HG03521 (cell line): ENCODE results near the gene LUC7L3.
A peak's percentile ranks its signal among the peaks of the same experiment; 100 is the strongest.

ENCODE experiments used
- ATAC-seq: cut with Tn5 transposase; IDR thresholded peaks from one replicate; pipeline ENCODE4 v1.9.1; 2021; ENCODE audit warnings: mild to moderate bottlenecking, moderate library complexity; ENCODE audit not compliant: unreplicated experiment

Gene LUC7L3

DNA sequence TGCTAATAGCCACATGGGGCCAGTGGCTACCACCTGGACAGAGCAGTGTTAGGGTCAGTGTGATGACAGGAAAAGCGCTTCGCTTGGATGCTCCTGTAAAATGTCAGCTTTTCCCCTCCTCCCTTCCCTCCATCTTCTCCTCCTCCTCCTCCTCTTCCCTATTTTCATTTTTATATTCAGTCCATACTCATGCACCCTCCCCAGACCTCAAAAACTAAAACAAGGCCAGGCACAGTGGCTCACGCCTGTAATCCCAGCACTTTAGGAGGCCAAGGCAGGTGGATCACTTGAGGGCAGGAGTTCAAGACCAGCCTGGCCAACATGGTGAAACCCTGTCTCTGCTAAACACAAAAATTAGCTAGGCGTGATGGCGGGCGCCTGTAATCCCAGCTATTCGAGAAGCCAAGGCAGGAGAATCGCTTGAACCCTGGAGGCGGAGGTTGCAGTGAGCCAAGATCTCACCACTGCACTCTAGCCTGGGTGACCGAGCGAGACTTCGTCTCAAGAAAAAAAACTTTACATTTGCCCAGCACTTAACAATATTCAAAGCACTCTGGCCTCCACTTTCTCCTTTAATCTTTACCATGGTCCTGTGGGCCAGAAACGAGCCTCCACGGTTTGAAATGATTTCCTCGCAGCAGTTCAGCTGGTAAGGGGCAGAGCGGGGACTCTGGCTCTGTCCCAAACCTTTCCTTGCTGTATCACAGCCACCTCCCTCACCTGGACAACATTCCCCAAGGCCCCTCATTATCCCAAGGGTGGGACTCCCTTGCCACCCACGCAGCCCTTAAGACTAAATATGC, 33.5 kb upstream of the LUC7L3 start:
- ATAC-seq: no peak

DNA sequence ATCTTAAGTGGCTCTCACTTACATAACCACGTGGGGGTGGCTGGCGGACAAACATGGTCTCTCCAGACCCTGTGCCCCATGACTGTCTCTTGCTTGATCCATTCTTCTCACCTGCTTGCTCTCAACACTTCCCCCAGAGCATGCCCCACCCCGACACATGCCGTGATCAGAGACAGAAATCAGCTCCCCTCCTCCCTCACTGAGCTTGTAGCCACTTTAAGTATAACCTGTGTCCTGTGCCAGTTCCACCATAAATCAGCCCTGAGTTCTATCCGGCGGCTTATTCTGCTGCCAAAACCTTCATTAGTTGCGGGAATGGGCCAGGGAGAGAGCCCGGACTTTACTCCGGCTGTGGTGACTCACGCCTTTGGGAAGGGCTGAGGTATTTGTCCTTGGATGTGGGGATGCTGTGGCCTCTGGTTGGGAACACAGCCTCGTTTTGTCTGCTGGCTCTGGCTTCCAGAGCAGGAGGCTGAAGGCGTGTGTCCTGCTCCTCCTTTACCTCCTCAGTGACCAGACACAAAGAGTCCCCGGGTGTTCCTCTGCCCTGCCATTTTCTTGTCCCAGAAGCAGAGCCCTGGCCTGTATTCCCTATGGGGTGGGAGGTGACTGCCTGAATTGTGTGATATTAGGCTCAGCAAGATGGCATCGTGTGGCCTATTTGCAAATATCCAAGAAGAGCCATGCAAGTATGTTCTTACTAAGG, 32.8 kb upstream of the LUC7L3 start:
- no peak for ATAC-seq

DNA sequence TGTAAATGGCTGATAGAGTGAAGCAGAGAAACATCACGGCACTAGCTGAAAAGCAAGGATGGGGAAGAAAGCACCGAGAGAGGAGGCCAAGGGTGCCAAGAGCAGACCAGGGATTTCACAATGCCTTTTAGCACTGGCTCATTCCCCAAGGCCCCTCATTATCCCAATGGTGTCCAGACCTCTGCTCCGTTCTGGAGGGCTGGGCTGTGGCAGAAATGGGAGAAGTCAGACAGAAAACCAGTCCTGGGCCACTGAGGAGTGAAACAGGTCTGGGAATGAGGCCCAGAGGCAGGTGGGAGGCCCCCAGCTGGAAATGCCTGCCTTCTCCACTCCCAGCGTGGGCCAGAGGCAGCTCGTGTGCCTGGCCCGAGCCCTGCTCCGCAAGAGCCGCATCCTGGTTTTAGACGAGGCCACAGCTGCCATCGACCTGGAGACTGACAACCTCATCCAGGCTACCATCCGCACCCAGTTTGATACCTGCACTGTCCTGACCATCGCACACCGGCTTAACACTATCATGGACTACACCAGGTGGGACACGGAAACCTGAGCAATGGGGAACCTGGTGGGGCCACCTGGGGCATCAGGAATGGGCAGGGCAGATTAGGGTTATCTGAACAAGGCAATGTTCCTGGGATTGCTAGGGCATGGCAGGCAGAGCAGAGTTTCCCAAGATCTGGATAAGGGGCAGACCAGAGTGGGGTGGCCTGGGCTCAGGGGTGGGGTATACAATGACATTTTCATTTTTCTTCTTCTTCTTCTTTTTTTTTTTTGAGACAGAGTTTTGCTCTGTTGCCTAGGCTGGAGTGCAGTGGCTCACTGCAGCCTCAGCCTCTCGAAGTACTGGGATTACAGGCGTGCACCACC, 32.0 kb upstream of the LUC7L3 start:
- no peak for ATAC-seq

- no peak for ATAC-seq
Observed at GRCh38 chr17:50688245-50688644, 31.2 kb upstream of the LUC7L3 start.

GRCh38 chr17:50689251-50689650, 30.2 kb upstream of the LUC7L3 start:
- no peak for ATAC-seq

- no peak for ATAC-seq
Observed at GRCh38 chr17:50689956-50690886, 29.2 kb upstream of the LUC7L3 start.

GRCh38 chr17:50690887-50691549, 28.4 kb upstream of the LUC7L3 start:
- ATAC-seq: no peak

DNA sequence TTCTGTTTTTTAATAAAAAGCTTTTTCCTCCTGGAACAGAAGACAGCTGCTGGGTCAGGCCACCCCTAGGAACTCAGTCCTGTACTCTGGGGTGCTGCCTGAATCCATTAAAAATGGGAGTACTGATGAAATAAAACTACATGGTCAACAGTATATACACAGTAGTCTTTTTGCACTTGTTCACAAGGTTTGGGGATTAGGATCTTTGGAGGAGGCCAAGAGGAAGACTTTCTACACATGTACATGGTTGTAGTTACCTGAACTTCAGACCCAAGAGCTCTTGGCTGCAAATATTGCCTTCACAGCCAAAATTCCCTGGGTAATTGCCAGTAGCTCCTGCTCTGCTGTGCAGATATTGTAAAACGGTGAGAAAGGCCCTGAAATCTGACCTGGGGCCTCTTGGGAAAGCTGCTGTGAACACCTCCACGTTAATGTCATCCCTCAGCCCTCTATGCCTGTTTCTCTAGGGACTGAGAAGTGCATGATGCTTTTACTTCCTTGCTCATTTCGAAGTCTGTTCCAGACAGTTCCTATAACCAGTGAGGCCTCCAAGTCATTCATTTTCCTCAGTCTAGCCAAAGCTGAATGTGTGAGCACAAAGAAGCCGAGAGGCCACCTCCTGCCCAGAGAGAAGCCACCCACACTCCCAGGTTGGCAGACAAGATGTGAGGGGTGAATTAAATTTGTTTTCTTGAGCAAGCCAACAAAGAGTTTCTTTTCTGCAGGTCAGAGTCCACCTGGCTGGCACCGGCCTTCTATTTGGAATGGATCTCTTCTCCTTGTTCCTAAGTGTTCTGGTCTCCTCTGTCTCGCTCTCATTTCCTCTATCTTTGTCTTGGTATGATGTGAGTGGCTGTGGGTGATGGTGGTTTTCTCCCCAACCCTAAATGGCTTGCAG, 27.6 kb upstream of the LUC7L3 start:
- ATAC-seq: no peak

DNA sequence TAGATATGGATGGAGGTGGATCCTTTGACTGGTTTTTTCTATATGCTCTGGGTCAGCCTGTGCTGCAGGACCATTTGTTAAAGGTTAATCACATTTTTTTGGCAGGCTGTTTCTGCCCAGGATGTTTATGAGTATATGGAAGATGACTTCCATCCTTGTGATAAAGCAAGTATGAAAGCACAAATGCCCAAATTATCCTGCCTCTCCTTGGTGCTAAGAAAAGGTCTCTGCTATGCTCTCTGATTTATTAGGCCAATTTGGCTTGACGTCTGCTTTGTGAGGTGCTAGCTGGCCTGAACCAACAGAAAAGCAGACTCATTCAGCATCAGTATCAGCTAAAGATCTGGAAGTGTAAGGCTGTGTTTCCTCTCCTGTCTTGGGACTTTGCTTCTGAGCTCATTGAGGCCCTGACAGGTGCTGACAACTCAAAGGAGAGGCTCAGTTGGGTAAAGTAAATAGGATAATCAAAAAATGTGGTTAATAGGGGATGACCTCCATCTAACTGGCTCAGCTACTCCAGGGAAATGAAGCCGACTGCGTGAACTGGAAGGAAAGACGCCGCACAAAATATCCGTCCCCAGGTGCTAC, 26.9 kb upstream of the LUC7L3 start:
- no peak for ATAC-seq

DNA sequence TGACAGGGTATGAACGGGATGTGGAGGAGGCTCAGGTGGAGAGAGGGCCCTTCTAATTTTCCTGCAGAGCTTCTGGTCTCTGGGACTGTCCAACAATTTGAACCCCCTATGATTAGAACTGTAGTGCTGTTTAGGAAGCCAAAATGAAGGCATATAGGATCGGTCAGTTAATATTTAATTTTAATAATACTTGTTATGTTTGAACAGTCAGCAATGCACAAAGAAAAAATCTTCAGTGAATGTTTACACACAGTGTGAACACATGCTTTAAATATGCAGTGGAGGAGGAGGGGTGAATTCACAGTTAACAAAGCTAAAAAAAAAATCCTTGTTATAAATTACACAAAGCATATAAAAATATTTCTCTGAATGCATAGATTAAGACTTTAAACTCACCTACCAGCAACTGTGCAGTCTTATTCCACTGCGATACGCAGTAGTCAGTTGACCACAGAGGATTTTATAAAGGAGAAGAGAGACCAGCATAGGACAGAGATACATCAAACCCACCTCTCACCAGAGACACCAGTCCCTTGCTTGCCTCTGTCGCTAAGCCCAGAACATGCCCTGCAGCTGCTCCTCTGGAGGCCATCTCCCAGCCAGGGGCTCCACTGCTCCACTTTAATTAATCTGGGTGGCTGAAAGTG, 26.2 kb upstream of the LUC7L3 start:
- no peak for ATAC-seq

DNA sequence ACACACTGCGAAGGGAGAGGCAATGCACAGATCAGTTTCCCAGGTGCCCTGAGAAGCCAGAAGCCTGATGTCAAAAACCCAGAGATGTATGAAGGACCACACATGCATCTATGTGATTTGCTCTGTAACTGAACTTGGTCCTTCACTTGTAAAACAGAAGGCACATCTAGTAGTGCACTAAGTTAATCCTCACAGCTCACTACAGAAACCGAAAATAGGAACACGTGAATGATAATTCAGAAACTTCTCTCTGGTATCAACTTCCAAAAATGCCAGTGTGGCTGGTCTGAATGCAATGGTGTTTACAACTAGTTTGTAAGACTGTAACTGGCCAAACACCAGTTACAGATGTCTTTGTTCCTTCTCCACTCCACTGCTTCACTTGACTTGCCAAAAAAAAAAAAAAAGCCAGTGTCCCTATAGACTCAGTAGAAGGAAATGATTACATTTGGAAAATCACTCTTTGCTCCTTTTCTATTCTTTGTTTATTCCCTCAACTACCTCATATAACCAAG, 23.0 kb upstream of the LUC7L3 start:
- ATAC-seq: no peak

DNA sequence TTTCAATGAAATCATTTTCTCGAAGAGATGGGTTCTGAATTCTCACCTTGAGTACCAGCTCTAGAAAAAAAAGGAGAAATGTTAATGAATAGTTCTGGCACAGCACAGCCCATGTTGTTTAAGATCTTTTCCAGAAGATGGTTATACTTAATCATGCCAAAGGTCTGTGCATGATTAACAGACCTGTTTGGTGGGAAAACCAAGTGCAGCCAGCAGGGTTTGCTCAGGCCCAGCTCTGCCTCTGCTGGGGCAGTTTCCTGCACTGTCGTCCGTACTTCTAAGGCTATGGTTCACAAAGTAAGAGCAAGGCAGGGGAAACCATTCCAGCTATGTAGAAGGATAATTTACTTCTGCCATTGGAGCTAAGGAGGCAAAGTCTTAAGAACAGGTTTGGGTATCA, 22.3 kb upstream of the LUC7L3 start:
- no peak for ATAC-seq

DNA sequence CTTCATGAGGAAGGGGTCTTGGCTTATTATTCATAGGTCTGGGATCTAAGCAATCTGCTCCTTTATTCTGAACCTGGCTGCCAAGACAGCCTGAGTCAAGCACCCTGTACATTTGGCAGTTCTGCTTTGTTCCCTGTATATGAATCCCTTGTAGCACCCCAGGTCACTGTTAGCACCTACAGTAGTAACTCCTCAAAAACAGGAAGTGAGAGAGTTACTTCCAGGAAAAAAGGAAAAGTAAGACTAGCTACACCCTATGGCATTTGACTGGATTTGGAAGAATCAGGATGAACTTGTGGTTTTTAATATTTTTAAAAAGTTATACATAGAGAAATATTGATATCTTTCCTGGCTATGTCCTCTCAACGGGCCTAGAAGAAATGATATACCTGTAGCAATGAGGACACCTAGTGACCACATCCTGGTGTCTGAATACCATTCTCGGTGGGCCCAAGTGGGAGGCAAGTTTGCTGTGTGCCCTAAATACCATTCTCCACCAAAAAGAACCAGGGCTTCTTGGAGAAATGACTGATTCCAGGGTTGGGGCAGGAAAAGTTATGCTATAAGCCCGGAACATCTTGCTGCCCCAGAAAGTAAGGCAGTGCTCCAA, 21.6 kb upstream of the LUC7L3 start:
- ATAC-seq: no peak

DNA sequence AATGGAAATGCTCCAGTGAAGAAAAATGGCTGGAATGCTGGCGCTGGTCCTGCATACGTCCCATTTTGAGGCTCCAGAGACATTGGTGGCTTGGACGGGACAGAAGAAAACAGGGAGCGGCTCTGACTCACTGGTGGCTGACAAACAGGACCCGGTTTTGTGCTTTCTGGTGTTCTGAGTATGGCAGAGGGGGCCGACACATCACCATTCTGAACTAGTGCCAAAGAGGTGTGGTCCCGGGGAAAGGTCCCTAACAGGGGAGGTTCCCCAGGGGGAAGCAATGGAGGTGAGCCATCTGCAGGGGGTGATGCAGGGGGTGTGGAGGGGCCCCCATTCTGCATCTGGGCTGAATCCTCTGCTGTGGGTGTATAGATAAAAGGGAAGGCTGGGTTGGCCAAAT, 20.0 kb upstream of the LUC7L3 start:
- ATAC-seq: no peak

- no peak for ATAC-seq
Observed at GRCh38 chr17:50703162-50703561, 16.2 kb upstream of the LUC7L3 start.

GRCh38 chr17:50707289-50708049, 11.9 kb upstream of the LUC7L3 start, which contains the start of gene ANKRD40:
ANKRD40 (minus strand) TSS chr17:50707914; CDS start chr17:50707654, 260 bp downstream.
- ATAC-seq: peak; percentile 80
